NT2/D1 (cell line): Measurements from ENCODE around the gene FRMPD1.

Experiments
- SUZ12 ChIP-seq: IDR thresholded peaks from 2 replicates; pipeline ENCODE4 v1.6.1; 2011; ENCODE audit not compliant: insufficient read length, insufficient read depth; ENCODE audit errors: extremely low read depth
- YY1 ChIP-seq: IDR thresholded peaks from 2 replicates; pipeline ENCODE4 v1.6.1; 2011; ENCODE audit not compliant: insufficient read length, insufficient read depth
- ZNF274 ChIP-seq: IDR thresholded peaks from 2 replicates; pipeline ENCODE4 v1.6.1; 2011; ENCODE audit warnings: mild to moderate bottlenecking, low read depth, low read length

GRCh38 chr9:37625036-37625757, 25.6 kb upstream of the FRMPD1 start:
- TF ChIP-seq ZNF274 (no peak), YY1 (no peak), SUZ12 (no peak)
